ENCODE results near the gene FBRSL1. TPM values are rescaled to one million over a fixed set of nuclear protein-coding genes. Genes with fewer than 3 reads are reported as not detected.

The FBRSL1 gene
- total and polyA plus RNA-seq, 2 donors (not counting 3 experiments of a cell fraction or from before 2014, with no cell fraction given), result 19.3 to 79.8 TPM

DNA sequence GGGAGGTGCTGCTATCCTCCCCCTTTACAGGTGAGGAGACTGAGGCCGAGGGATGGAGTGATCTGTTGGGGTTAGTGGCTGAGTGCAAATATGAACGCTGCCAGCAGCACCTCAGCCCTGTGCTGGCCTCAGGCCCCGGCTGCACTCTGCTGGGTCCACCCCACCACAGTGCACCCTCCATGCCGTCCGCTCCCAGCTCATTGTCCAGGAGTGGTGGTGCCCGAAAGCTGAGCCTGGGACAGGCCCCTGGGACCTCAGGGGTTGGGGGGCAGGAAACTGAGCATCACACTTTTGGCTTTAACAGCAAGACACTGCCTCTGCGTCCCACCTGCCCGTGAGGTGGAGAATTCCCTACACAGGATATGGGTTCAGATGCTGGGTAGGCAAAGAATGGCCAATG is 31.5 kb upstream of the FBRSL1 start:
- Histone ChIP-seq H3K9me1 (replicated peaks; ENCODE audit: control insufficient read depth, extremely low read depth, insufficient read depth, low read length) (no peaks in the 10 kb centered on the region), H3K4me1 (ENCODE audit: control insufficient read depth, extremely low read depth, insufficient read depth, low read length) (no peaks in the 10 kb centered on the region), H3K4me3 (replicated peaks in 1 of 3; ENCODE audit: insufficient read depth in 1 of 3, low read depth in 1 of 3, low read length in 3 of 3) (no peak overlapping the region), H3K27ac (ENCODE audit: insufficient read depth, low read depth, low read length) (no peak overlapping the region), H3K4me2 (ENCODE audit: insufficient read depth, low read length) (no peak overlapping the region), H3K9ac (replicated peaks; ENCODE audit: extremely low read depth, insufficient read depth, low read length) (no peak overlapping the region), H3K36me3 (ENCODE audit: control insufficient read depth in 2 of 2, extremely low read depth in 1 of 2, insufficient read depth in 2 of 2, low read length in 2 of 2) (no peaks in the 10 kb centered on the region), H3K27me3 (ENCODE audit: control insufficient read depth in 2 of 2, insufficient read depth in 2 of 2, low read length in 2 of 2) (no peaks in the 10 kb centered on the region), H2AFZ (ENCODE audit: low read depth, low read length) (no peak overlapping the region), H3K79me2 (ENCODE audit: control insufficient read depth, insufficient read depth, low read length) (no peaks in the 10 kb centered on the region), H3K9me3 (replicated peaks; ENCODE audit: control insufficient read depth, insufficient read depth, low read length) (no peaks in the 10 kb centered on the region), H4K20me1 (replicated peaks; ENCODE audit: control insufficient read depth, extremely low read depth, insufficient read depth, low read length) (no peaks in the 10 kb centered on the region)
- CTCF ChIA-PET, result no interaction called here
- intact Hi-C loops (cut with micrococcal nuclease), result no loop called here
- BruUV-seq (replicated peaks), result no TSS peak
- TF ChIP-seq JUN (IDR thresholded peaks at IDR 0.05; ENCODE audit: borderline replicate concordance, insufficient read depth, insufficient read length, low read depth) (no peak), MYC (IDR thresholded peaks at IDR 0.05; ENCODE audit: low read depth, low read length) (no peak), FOS (IDR thresholded peaks at IDR 0.05; ENCODE audit: borderline replicate concordance, insufficient read depth, low read length) (no peak)
- POLR2A ChIA-PET, result no interaction called here
- DNase-seq (ENCODE audit: low read depth, low spot score), result no peak
- dilution Hi-C loops (cut with MboI; ENCODE audit: extremely low pct_ligation_motif_present, low sequenced_read_pairs), result no loop called here
- no peak for FAIRE-seq

DNA sequence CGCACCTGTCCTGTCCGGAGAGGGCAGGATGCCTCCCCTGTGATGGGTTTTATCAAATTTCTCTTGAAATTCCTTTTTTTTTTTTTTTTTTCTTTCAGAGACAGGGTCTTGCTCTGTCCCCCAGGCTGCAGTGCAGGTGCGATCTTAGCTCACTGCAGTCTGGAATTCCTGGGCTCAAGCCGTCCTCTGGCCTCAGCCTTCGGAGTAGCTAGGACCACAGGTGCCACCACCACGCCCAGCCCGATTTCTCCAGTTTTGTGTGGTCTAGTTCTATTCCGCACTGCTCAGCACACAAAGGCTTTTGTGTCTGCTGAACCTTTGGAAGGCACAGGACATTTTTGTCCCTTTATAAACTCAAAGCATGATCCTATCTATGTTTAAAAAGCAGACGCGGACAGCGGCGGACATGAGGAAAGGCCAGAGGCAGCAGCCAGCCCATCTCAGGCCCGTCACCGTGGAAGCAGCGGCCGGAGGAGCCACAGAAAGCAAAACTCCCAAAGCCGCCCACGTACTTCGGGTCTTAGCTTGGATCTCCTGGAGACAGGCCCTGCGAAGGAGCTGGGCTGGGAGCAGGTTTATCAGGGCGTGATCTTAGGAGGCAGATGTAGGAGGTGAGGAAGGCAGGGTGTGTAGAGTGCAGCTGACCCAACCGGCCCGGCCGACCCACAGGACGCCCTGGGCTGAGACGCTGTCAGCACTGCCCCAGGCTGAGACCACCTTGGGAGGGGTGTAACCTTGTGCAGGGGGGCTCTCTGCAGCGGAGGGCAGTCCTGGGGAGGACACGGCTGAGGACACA is 30.9 kb upstream of the FBRSL1 start:
- Histone ChIP-seq H3K27me3 (ENCODE audit: control insufficient read depth in 2 of 2, insufficient read depth in 2 of 2, low read length in 2 of 2) (no peaks in the 10 kb centered on the region), H3K4me1 (ENCODE audit: control insufficient read depth, extremely low read depth, insufficient read depth, low read length) (no peaks in the 10 kb centered on the region), H4K20me1 (replicated peaks; ENCODE audit: control insufficient read depth, extremely low read depth, insufficient read depth, low read length) (no peaks in the 10 kb centered on the region), H3K4me2 (ENCODE audit: insufficient read depth, low read length) (no peak overlapping the region), H3K79me2 (ENCODE audit: control insufficient read depth, insufficient read depth, low read length) (no peaks in the 10 kb centered on the region), H3K9me3 (replicated peaks; ENCODE audit: control insufficient read depth, insufficient read depth, low read length) (no peaks in the 10 kb centered on the region), H2AFZ (ENCODE audit: low read depth, low read length) (no peak overlapping the region), H3K9me1 (replicated peaks; ENCODE audit: control insufficient read depth, extremely low read depth, insufficient read depth, low read length) (no peaks in the 10 kb centered on the region), H3K27ac (ENCODE audit: insufficient read depth, low read depth, low read length) (no peak overlapping the region), H3K9ac (replicated peaks; ENCODE audit: extremely low read depth, insufficient read depth, low read length) (no peak overlapping the region), H3K36me3 (ENCODE audit: control insufficient read depth in 2 of 2, extremely low read depth in 1 of 2, insufficient read depth in 2 of 2, low read length in 2 of 2) (no peaks in the 10 kb centered on the region), H3K4me3 (replicated peaks in 1 of 3; ENCODE audit: insufficient read depth in 1 of 3, low read depth in 1 of 3, low read length in 3 of 3) (no peak overlapping the region)
- BruUV-seq (replicated peaks), result no TSS peak
- intact Hi-C loops (cut with micrococcal nuclease) (no loop called here), dilution Hi-C loops (cut with MboI; ENCODE audit: extremely low pct_ligation_motif_present, low sequenced_read_pairs) (no loop called here)
- ChIA-PET POLR2A (no interaction called here), CTCF (no interaction called here)
- TF ChIP-seq JUN (IDR thresholded peaks at IDR 0.05; ENCODE audit: borderline replicate concordance, insufficient read depth, insufficient read length, low read depth), result no peak
- TF ChIP-seq, protein P1, sequence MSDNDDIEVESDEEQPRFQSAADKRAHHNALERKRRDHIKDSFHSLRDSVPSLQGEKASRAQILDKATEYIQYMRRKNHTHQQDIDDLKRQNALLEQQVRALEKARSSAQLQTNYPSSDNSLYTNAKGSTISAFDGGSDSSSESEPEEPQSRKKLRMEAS (IDR thresholded peaks at IDR 0.05; ENCODE audit: insufficient read depth, insufficient read length), result no peak
- TF ChIP-seq POLR2A (IDR thresholded peaks at IDR 0.05; ENCODE audit: low read depth, low read length), result no peak
- TF ChIP-seq MYC (IDR thresholded peaks at IDR 0.05; ENCODE audit: low read depth, low read length), result no peak
- TF ChIP-seq FOS (IDR thresholded peaks at IDR 0.05; ENCODE audit: borderline replicate concordance, insufficient read depth, low read length), result no peak
- TF ChIP-seq, protein P2, sequence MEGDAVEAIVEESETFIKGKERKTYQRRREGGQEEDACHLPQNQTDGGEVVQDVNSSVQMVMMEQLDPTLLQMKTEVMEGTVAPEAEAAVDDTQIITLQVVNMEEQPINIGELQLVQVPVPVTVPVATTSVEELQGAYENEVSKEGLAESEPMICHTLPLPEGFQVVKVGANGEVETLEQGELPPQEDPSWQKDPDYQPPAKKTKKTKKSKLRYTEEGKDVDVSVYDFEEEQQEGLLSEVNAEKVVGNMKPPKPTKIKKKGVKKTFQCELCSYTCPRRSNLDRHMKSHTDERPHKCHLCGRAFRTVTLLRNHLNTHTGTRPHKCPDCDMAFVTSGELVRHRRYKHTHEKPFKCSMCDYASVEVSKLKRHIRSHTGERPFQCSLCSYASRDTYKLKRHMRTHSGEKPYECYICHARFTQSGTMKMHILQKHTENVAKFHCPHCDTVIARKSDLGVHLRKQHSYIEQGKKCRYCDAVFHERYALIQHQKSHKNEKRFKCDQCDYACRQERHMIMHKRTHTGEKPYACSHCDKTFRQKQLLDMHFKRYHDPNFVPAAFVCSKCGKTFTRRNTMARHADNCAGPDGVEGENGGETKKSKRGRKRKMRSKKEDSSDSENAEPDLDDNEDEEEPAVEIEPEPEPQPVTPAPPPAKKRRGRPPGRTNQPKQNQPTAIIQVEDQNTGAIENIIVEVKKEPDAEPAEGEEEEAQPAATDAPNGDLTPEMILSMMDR (IDR thresholded peaks at IDR 0.05; ENCODE audit: extremely low read depth in 1 of 2, insufficient read depth in 1 of 2, low read depth in 1 of 2, low read length in 2 of 2), result no peak
- TF ChIP-seq POLR2AphosphoS5 (IDR thresholded peaks at IDR 0.05; ENCODE audit: insufficient read depth, low read depth, low read length), result no peak
- no peak for TF ChIP-seq GATA2 (IDR thresholded peaks at IDR 0.05; ENCODE audit: insufficient read depth, insufficient read length, low read depth, low read length)
- no peak for TF ChIP-seq EZH2 (IDR thresholded peaks at IDR 0.05; ENCODE audit: borderline replicate concordance, low read depth, low read length, severe bottlenecking)
- DNase-seq (ENCODE audit: low read depth, low spot score) (no peak), FAIRE-seq (no peak)
